DMS153 treated with DMSO at 0.1 percent for 48 hours (cell line): ENCODE results near the gene RPS15.

Source experiments
- DNase-seq: peaks from one replicate; lab custom pipeline; 2025; ENCODE audit not compliant: unreplicated experiment; lab: John Stamatoyannopoulos, UW

Gene RPS15

DNA sequence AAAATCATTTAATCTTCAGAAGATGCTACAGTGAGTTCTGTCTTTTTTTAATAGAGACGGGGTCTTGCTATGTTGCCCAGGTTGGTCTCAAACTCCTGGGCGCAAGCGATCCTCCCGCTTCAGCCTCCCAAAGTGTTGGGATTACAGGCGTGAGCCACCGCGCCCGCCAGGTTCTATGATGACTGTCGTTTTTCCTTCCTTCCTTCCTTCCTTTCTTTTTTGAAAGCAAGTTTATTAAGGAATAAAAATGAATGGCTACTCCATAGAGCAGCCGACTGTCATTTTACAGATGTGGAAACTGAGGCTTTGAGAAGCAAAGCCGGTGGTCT is 36.3 kb upstream of the RPS15 start:
- no peak for DNase-seq

DNA sequence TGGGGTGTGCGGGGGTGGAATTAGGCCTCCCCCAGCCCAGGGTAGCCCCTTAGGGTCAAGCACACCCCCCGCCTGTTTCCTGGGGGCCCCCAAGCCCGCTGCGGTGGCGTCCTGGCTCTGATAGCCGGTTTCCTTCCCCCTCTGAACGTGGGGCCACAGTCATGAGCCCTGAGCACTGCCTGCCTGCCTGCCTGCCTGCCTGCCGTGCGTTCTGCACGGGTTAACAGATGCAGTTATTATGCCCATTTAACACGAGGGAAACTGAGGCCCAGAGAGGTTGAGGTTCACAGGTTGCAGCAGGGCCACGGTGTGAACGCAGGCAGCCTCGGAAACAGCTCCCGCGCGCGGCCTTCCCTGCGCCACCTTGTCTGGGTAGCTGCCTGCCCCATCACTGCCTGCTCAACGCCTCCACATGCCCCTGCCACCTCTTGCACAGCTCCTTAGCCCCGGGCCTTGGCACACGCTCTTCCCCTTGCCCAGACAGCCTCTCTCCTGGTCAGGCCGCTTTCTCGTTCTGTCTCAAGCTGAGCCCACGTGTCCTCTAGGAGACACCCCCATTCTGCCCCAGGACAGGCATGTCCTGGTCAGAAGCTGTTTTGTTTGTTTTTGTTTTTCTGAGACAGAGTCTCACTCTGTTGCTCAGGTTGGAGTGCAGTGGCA is 35.7 kb upstream of the RPS15 start:
- no peak for DNase-seq

DNA sequence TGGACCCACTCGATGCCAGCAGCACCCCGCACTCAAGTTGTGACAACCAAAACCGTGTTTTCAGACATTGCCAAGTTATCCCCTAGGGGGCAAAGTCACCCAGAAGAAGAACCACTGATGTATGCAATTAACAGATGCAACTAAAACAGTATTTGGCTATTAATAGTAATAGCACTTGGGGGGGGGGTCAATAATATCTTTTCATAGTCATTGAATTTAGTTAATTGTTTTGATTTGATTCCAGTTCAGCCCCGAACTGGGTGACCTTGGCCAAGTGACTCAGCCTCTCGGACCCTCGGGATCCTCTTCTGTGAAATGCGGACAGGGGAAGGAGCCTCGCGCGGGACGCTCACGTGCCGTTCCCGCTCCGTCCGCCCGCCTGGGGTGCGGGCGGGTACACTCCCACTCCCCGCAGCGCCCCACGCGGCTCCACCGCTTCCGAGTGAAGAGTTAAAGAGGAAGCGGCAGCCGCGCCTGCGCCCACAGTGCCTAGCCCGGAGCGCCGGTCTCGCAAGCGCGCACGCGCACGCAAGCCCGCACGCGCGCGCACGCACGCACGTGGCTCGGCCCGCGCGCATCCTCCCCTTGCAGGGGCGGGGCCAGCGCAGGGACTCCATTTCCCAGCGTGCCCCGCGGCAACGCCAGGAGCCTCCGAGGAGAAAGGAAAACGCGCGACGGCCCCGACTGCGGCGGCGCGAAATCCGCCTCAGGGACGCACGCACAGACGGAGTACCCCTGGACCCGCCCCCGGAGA is 31.2 kb upstream of the RPS15 start:
- peak; percentile 77 for DNase-seq

DNA sequence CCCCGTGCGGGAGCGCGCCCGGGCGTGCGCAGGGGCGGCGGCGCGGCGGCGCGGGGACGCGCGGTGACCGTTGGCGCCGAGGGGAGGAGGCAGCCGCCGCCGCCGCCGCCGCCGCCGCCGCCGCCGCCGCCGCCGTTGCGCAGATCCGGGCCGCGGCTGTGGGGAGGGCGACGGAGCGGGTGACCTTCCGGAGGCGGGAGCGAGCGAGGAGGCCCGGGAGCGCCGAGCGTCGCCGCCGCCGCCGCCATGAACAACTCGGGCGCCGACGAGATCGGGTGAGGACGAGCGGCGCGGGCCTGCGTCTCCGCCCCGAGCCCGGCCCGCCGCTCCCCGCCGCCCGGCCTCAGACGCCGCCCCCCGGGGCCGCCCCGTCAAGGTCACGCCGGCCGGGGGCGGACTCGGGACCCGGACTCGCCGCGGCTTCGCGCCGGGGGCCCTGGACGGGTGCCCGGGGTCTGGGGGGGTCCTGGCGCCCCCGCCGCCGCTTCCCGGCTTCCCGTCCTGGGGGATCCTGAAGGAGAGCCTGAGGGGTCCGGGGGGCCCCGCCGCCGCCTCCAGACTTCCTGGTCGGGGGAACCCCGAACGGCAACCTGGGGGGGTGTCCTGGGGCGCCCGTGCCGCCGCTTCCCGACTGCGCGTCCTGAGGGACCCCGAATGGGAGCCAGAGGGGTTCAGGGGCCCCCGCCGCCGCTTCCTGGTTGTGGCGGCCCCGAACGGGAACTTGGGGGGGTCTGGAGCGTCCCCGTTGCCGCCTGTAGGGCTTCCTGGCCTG is 30.5 kb upstream of the RPS15 start, which contains the start of gene DAZAP1:
TSS of gene DAZAP1 (plus strand) at position 59 of the 772 bp plus-strand sequence. CDS start at position 247, 188 bp downstream.
- no peak for DNase-seq

DNA sequence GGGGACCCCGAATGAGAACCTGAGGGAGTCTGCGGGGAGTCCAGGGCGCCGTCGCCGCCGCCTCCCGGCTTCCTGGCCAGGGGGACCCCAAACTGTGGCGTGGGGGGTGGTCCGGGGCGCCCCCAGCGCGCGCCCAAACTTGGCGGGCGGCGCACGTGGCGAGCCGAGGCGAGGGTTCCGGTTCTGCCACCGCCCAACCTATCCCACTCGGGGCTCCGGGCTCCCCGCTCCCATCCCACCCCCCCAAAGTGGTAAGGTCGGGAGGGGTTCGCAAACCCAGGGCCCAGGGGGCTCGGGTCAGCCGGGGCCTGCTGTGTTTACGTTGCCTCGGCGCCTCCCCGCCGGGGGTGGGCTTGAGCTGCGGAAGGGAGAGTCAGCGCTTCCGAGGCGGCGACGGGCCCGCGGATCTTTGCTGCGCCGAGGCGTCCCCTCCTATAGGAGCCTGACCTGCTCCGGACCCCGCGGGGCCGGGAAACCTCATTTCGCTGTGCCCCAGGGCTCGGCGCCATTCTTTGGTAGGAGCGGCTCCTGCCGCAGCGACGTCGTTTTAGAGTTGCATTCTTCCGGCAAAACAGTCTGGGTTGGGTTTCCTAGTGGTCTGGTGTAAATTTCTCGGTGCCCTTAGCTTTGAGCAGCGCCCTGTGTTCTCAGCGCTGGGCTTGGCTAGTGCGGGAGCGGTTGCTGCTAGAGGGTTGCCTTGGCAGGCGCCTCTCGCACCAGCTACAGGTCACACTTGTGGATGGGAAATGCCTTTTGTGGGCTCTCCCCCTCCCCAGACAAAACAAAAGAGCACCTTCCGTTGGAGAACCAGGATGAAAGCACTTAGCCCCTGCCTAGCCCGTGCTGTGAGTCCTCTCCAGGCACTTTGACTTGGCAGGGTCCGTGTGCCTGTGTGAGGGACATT is 29.6 kb upstream of the RPS15 start:
- no peak for DNase-seq

DNA sequence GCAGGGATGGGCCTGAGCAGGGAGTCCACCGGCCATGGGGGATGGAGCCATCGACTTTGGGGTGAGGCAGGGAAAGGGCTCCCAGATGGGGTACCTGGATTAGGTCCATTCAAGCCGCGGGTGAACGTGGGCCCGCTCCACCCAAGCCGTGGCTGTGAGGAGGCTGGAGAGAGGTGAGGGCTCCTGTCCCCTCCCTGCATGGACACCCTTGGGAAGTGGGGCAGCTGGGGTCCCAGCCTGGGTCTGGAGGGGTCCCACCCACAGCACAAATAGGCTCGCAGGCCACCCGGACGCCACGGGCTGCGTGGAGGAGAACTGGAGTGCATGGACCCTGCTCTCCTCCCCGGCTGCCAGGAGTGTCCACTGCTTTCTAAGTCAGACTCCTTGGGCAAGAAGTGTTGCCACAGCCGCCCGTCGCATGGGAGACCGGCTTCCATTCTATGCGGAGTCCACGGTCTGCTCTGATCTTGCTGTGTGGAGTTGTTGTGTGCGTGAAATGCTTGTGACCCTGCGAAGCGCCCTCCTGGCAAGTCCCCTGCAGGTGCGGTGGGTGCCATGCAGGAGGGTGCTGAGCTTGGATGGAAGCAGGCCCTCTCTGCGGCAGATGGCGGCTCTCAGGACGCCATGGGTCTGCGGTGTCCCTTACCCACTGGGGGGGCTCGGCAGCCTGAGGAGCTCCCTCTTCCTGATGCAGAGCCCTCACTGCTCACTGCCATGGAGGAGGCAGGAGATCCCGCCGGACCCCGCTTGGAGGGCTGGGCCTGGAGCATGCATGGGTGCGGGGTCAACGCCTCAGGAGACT is 28.8 kb upstream of the RPS15 start:
- no peak for DNase-seq

DNA sequence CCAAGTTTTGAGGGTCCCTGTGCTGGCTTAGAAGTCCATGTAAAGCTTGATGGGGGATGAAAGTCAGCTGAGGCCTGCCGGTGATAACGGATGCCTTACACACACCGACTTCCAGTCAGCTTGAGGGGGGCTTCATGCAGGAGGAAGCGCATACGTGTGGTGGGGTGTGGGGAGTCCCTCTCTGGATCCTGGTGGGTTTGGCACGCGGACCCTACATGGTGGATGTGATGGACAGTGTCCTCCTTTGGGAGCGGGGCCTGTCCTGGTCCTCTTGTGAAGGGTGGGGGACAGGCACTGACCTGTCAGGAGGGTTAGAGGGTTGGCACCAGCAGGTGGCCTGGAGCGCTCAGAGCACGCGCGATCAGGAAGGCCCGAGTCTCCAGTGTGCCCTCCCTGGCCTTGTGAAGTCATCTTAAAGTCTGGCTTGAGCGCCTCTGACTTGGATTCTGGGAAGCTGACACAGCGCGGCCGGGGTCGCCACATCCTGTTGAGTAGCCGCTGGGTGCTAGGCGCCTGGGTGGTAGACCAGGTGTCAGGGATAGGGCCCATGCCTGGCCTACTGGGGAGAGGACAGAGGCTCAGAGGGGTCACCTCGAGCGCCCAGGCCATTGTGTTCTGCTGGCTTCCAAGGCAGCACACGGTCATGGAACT is 27.9 kb upstream of the RPS15 start:
- DNase-seq: no peak

DNA sequence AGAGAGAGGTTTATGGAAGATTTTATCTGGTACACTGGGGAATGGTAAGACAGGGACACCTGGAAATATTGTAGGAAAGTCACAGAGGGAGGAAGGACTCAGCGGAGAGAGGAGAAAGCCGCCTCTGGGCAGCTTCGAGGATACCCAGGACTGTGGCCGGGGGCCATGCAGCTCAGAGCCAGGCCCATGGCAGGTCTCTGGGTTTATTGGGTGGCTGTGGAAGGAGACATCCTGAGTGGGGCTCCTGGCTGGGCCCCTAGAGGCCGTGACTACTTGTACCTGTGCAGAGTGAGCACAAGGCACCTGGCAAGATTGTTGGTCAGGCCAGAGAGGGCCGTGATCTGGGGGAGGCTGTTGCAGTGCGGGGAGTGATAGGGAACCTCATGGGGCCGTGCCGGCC is 27.4 kb upstream of the RPS15 start:
- no peak for DNase-seq

DNA sequence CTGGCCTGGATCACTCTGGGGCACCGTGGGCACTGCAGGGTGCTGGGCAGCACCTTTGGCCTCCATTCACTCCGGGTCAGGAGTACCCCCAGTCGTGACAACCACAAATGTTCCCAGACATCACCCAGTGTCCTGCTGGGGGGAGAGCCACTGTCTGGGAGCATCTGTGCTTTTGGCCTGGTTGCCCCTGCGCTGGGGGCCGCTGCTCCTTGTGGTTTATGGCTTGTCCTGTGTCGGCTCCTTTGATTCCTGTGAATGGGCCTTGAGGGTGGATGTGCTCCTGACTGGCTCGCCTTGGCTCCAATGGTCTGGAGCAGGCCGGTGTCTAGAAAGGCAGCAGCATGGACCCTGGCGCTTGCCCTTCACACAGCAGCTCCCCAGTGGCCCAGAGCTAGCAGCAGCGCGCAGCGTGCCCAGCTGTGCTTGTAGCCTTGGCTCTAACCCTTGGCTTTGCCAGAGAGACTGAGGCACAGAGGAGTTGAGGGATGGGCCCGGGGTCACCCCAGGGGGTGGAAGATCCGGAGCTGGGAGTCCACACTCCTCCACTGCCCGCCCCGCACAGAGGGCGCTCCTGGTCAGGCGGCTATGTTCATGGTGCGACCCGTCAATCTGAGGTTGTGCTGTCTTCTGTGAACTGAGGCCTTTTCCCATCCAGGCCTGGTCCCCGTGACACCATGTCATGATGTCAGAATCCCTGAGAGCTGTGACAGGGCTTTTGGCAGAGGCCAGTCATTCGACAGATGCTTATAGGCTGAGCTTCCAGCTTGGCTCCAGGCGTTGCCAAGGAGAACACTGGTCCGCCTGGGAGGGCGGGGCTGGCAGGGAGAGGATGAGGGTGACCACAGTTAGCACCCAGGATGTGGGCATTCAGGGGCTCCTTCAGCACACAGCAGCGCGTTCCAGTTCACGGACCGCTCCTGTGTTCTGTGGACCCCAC is 26.7 kb upstream of the RPS15 start:
- no peak for DNase-seq

DNA sequence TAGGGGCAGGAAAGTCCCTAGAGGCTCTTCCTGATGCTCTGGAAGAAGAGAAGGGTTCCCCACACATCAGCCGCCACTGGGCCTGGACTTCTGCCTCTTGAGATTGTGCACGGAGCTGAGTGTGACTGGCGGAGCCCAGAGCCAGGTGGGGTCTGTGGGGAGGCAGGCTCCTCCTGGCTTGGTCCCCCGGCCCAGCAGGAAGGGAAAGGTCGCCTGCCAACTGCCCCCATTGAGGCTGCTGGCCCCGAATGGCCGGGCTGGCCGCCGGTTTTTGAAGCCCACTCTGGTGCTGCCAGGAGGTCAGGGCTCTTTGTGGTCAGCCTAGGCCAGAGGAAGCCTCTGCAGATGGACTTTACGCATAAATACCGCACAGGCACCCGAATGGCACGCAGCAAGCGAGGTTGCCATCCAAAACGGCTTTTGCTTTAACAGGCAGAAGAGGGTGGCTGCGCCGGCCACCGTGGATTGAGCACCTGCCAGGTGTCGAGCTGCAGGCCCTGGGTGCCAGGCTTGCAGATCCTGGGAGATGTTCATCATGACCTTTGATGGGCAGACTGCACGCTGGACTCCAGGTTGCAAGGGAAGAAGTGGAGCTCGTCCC is 25.8 kb upstream of the RPS15 start:
- DNase-seq: no peak

DNA sequence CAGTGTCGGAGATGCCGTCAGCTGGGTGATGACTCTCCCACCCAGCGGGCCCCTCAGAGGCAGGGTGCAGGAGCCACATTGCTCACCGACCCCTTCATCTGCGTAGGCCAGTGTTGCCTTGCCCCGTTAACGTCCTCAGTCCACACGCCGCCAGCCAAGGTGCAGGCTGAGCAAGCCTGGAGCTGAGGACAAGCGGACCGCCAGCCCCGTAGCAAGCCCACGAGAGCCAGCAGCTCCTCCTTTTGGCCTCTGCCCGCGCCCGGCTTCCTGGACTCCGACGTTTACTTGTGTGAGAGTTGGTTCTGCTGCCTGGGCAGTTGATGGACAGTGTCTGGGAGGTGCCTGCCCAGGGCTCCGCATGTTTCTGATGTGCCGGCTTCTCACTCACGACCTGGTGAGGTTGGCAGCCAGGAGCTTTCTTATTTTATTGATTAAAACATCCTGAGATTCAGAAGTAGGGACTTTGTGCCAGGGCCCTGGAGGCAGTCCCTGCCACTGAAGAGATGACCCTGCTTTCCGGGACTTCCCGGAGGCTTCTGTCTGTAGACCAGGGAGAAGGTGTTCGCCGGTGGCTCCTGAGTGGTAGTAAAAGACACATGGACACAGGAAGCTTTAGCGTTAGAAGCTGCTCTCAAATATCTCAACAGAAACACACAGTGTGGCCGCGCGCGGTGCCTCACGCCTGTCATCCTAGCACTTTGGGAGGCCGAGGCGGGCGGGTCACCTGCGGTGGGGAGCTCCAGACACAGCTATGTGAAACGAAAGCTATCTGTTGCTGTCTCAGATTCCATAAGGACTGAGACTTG is 25.0 kb upstream of the RPS15 start:
- no peak for DNase-seq

DNA sequence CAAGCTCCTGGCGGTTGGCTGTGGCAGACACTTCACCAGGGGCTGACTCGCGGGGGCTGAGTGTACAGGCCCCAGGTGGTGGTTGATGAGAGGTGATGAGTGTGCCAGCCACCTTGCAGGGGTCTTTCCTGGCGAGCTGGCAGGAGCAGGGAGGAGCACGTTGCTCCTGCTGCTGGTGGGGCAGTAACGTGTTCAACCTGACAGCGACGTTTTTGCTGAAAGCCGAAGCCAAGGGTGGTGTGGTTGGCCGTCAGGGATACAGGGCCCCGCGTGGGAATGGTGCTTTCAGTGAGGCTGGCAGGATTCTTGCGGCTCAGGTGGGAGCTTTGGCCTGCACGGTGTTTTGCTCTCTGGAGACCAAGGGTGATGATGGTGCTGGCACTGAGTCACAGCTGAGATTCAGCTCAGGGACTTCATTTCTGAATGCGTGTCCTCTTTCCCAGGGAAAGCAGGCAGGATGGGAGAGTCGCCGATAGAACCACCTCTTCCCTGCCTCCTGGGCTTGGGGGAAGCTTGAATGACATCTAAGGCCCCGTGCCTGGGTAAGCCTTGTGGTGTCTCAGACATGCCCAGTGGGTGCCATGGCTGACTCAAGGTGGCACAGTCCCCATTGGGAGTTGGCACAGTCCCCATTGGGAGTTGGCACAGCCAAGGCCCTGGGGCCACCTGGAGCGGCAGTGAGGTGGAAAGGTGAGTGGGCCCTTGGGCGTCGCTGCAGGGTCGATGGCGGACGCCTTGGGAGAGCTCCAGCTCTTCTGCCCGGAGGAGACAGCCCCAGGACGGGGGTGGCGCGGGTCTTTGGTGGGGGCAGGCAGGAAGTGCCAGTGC is 22.0 kb upstream of the RPS15 start:
- DNase-seq: no peak

DNA sequence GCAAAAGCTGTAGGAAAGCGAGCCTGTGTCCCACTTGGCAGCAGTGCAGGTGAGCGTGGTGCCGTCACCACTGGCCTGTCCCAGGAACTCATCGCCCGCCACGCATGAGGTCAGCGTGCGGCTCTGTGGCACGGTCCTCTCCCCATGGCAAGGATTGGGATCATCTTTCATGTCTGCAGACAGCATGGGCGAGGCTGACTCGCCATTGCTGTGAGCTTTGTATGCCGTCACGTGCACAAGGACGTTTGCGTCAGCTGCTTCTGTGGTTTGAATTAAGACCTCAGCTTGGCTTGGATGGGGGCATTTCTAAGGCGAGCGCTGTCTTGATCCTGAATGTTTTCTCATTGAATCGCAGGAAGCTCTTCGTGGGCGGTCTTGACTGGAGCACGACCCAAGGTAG is 21.1 kb upstream of the RPS15 start:
- DNase-seq: no peak

DNA sequence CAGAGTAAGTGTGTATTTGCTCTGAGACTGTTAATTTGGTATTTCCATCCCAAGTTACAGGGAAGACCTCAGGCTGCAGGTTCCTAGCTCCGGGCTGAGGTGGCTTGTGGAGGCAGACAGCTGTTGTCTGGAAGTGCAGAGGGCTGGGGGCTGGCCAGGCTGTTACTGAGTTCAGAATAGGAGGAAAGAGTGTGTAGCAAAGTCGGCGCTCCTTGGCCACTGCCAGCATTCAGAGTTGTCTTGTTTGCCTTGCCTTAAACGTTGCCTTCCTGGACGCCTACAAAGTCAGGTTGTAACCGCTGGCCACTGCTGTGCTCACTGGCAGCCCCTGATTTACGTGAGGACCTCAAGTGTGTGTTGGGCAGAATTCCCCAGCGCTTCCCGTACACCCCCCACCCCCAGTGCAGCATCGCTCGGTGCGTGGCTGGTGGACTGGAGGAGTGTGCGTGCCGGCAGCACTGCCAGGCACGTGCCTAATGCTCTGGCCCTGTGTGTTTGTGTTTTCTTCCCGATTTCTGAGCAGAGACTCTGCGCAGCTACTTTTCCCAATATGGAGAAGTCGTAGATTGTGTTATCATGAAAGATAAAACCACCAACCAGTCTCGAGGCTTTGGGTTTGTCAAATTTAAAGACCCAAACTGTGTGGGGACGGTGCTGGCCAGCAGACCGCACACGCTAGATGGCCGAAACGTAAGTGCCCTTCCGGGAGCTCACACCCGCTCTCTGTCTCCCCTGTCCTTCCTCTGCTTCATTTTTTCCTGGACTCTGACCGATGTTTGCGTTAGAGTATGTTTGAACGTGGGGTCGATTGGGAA is 20.3 kb upstream of the RPS15 start:
- no peak for DNase-seq

DNA sequence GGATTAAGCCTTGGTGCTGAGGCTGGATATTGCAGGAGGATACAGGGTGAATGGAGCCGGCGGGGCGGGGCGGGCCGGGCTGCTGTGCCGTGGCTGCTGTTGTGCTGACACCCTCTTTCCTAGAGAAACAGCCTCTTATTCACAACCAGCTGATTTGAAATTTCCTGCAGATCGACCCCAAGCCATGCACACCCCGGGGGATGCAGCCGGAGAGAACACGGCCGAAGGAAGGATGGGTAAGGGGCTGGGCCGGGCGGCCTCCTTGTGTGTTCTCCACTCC is 19.8 kb upstream of the RPS15 start:
- DNase-seq: no peak
